K562 (cell line): ENCODE results near the gene MAP3K20. TPM values are rescaled to one million over a fixed set of nuclear protein-coding genes. Genes with fewer than 3 reads are reported as not detected.
A peak's percentile ranks its signal among the peaks of the same experiment; 100 is the strongest.

ENCODE experiments used
- CEBPG ChIP-seq, 3 experiments: fragments of 200-800 bp in 1 of 3; sonication (Bioruptor generic) in 1 of 3; sonication (generic) in 1 of 3; formaldehyde crosslinking in 1 of 3; IDR thresholded peaks in 2 of 3; conservative IDR thresholded peaks in 1 of 3; 2 replicates each; pipeline versions ENCODE4 v1.6.1 to v1.8.0; 2016 to 2022; ENCODE audit warnings: missing compliant biosample characterization in 2 of 3, missing genetic modification characterization in 2 of 3, mild to moderate bottlenecking in 1 of 3, missing genetic modification reagents in 1 of 3
- HEY1 ChIP-seq: fragments of 250-450 bp; sonication (Bioruptor Pico); IDR thresholded peaks from 2 replicates; pipeline ENCODE4 v1.5.0; 2020; ENCODE audit warnings: mild to moderate bottlenecking, moderate library complexity, borderline replicate concordance
- HMBOX1 ChIP-seq: sonication (generic); IDR thresholded peaks from 2 replicates; pipeline ENCODE4 v1.6.1; 2016
- KAT2B ChIP-seq: IDR thresholded peaks from one replicate; pipeline ENCODE4 v1.6.1; 2012; ENCODE audit warnings: low read depth, mild to moderate bottlenecking, control low read depth, inconsistent platforms, low read length, moderate library complexity
- MBD1 ChIP-seq: fragments of 250-450 bp; sonication (Bioruptor Pico); IDR thresholded peaks from 2 replicates; pipeline ENCODE4 v1.8.0; 2022; ENCODE audit warnings: inconsistent platforms
- NCOA6 ChIP-seq: fragments of 450-650 bp; IDR thresholded peaks from 2 replicates; pipeline ENCODE4 v1.6.1; 2017; ENCODE audit warnings: mild to moderate bottlenecking
- NFE2 ChIP-seq: IDR thresholded peaks from 2 replicates; pipeline ENCODE4 v1.6.1; 2014; ENCODE audit warnings: antibody characterized with exemption, low read depth
- RFX1 ChIP-seq: fragments of 450-650 bp; IDR thresholded peaks from 2 replicates; pipeline ENCODE4 v1.6.1; 2016; ENCODE audit warnings: mild to moderate bottlenecking, moderate library complexity
- RFX7 ChIP-seq: fragments of 250-450 bp; sonication (Bioruptor Pico); IDR thresholded peaks from 2 replicates; pipeline ENCODE4 v1.5.1; 2021; ENCODE audit warnings: mild to moderate bottlenecking
- ZNF778 ChIP-seq: fragments of 450-650 bp; formaldehyde crosslinking; IDR thresholded peaks from 2 replicates; pipeline ENCODE4 v1.4.0; 2020; ENCODE audit warnings: mild to moderate bottlenecking, moderate library complexity
- polyA plus RNA-seq, 8 experiments: library from polyadenylated mRNA; depleted of rRNA in 4 of 8; stranded (reverse) in 5 of 8; unstranded in 3 of 8; fragments of >200 nt; fragmentation: Nextera tagmentation in 2 of 8; fragmentation: Illumina TruSeq in 1 of 8; extraction: Ambion mirVana in 2 of 8; extraction: Trizol in 1 of 8; gene quantifications; 2 replicates each; pipeline versions ENCODE4 v1.2.1 to v1.2.3, GENCODE V29; 2011 to 2014; ENCODE audit warnings: inconsistent platforms in 1 of 8, missing spikeins in 1 of 8
- total RNA-seq, 7 experiments: library from RNA; depleted of rRNA in 6 of 7; stranded (reverse); fragments of >200 nt in 6 of 7; fragmentation: Illumina TruSeq in 2 of 7; extraction: Trizol in 2 of 7; gene quantifications; 2 replicates each; pipeline versions ENCODE4 v1.2.1 to v1.2.3, GENCODE V29; 2011 to 2021; ENCODE audit warnings: low replicate concordance in 1 of 7
- TF ChIP-seq, protein P1 (sequence below): fragments of 250-450 bp; sonication (Bioruptor Pico); IDR thresholded peaks from 2 replicates; pipeline ENCODE4 v1.8.0; 2022; ENCODE audit warnings: inconsistent platforms, mild to moderate bottlenecking, moderate library complexity, borderline replicate concordance
- TF ChIP-seq, protein P2 (sequence below): fragments of 450-650 bp; IDR thresholded peaks from 2 replicates; pipeline ENCODE4 v1.6.1; 2016; ENCODE audit warnings: low read depth, mild to moderate bottlenecking, moderate library complexity
- TF ChIP-seq, protein P3 (sequence below), 2 experiments: fragments of 450-650 bp; formaldehyde crosslinking in 1 of 2; IDR thresholded peaks; 2 replicates each; pipeline versions ENCODE4 v1.4.0 to v1.6.1; 2014 to 2020; ENCODE audit warnings: mild to moderate bottlenecking in 2 of 2, borderline replicate concordance in 1 of 2, low read depth in 1 of 2

MAP3K20 gene
- total and polyA plus RNA-seq, 9 of the 15 experiments (the other 6 are each of a cell fraction or from before 2014, with no cell fraction given), result 9.8 to 34.2 (median 27.3) TPM

DNA sequence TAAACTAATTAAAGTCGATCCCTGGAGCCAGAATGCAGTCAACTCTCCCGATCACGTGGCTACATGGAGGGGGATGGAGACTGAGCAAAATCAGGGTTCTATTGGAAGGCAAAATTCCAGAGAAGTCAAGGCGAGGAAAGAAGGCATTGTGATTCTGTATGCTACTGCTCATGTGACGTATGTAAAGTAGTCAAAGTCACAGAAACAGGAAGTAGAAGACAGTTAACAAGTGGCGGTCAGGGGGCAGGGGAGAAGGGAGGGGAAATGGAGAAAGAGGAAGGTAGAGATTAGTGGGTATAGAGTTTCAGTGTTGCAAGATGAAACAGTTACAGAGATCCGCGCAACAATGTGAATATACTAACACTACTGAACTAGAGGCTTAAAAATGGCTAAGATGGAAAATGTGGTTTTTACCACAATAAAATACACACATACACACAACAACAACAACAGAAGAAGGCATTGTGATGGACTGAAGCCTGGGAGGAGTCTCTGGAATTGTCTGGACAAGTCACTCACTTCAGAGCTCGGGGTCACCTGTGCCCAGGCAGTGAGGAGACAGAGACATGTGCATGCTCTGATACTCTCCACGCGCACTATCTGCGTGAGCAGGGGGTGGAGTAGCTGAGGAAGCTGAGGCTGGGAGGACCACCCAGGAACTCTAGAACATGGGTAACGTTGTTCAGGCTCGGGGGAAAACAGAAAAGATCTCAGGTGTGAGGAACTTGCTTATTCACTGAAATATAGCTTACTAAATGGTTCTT is 189.1 kb downstream of the MAP3K20 start (continued):
- TF ChIP-seq, protein P1, sequence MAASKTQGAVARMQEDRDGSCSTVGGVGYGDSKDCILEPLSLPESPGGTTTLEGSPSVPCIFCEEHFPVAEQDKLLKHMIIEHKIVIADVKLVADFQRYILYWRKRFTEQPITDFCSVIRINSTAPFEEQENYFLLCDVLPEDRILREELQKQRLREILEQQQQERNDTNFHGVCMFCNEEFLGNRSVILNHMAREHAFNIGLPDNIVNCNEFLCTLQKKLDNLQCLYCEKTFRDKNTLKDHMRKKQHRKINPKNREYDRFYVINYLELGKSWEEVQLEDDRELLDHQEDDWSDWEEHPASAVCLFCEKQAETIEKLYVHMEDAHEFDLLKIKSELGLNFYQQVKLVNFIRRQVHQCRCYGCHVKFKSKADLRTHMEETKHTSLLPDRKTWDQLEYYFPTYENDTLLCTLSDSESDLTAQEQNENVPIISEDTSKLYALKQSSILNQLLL, result no peak
- TF ChIP-seq, protein P2, sequence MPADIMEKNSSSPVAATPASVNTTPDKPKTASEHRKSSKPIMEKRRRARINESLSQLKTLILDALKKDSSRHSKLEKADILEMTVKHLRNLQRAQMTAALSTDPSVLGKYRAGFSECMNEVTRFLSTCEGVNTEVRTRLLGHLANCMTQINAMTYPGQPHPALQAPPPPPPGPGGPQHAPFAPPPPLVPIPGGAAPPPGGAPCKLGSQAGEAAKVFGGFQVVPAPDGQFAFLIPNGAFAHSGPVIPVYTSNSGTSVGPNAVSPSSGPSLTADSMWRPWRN, result no peak
- peak; percentile 56; the same call in 1 of the 2 replicates for TF ChIP-seq CEBPG (CRISPR knock-in tag; IDR thresholded peaks at IDR 0.05)
- TF ChIP-seq CEBPG (tag; conservative IDR thresholded peaks at IDR 0.05 in 1 of 2, IDR thresholded peaks at IDR 0.05 in 1 of 2), result no peak
- no peak for TF ChIP-seq MBD1 (CRISPR knock-in tag)
- no peak for TF ChIP-seq HEY1 (CRISPR knock-in tag)
- no peak for TF ChIP-seq ZNF778
- no peak for TF ChIP-seq NCOA6
- TF ChIP-seq, protein P3, sequence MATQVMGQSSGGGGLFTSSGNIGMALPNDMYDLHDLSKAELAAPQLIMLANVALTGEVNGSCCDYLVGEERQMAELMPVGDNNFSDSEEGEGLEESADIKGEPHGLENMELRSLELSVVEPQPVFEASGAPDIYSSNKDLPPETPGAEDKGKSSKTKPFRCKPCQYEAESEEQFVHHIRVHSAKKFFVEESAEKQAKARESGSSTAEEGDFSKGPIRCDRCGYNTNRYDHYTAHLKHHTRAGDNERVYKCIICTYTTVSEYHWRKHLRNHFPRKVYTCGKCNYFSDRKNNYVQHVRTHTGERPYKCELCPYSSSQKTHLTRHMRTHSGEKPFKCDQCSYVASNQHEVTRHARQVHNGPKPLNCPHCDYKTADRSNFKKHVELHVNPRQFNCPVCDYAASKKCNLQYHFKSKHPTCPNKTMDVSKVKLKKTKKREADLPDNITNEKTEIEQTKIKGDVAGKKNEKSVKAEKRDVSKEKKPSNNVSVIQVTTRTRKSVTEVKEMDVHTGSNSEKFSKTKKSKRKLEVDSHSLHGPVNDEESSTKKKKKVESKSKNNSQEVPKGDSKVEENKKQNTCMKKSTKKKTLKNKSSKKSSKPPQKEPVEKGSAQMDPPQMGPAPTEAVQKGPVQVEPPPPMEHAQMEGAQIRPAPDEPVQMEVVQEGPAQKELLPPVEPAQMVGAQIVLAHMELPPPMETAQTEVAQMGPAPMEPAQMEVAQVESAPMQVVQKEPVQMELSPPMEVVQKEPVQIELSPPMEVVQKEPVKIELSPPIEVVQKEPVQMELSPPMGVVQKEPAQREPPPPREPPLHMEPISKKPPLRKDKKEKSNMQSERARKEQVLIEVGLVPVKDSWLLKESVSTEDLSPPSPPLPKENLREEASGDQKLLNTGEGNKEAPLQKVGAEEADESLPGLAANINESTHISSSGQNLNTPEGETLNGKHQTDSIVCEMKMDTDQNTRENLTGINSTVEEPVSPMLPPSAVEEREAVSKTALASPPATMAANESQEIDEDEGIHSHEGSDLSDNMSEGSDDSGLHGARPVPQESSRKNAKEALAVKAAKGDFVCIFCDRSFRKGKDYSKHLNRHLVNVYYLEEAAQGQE (IDR thresholded peaks at IDR 0.05; ENCODE audit: borderline replicate concordance), result no peak
- TF ChIP-seq, protein P3 (CRISPR knock-in tag; IDR thresholded peaks at IDR 0.05; ENCODE audit: low read depth), result no peak
- TF ChIP-seq HMBOX1, result peak; percentile 61
- TF ChIP-seq RFX7 (CRISPR knock-in tag), result no peak
- no peak for TF ChIP-seq NFE2
- TF ChIP-seq RFX1, result no peak
- TF ChIP-seq KAT2B, result no peak
